GM12873 (cell line): ENCODE results near the gene NCKAP5L.

ENCODE experiments used
- CTCF ChIP-seq: IDR thresholded peaks from 2 replicates; pipeline ENCODE4 v1.5.1; 2012; ENCODE audit warnings: low read depth, mild to moderate bottlenecking, moderate library complexity, low read length, control low read depth; ENCODE audit not compliant: insufficient read depth; ENCODE audit errors: missing control alignments

The NCKAP5L gene

GRCh38 chr12:49842519-49843352, 14.5 kb upstream of the NCKAP5L start, which contains the start of gene BCDIN3D:
Gene BCDIN3D, minus strand, starts transcription at chr12:49843106. Its CDS starts 19 bp downstream, at chr12:49843087.
- no peak for TF ChIP-seq CTCF

- TF ChIP-seq CTCF = peak; percentile 81
These were observed 10.9 kb upstream of the NCKAP5L start for GRCh38 chr12:49838973-49839633.

GRCh38 chr12:49832836-49833421, 4.7 kb upstream of the NCKAP5L start:
- no peak for TF ChIP-seq CTCF

GRCh38 chr12:49831717-49832116, 3.5 kb upstream of the NCKAP5L start:
- TF ChIP-seq CTCF = no peak

- TF ChIP-seq CTCF = no peak
These were observed 663 bp downstream of the NCKAP5L start for GRCh38 chr12:49827401-49828099.

- TF ChIP-seq CTCF = no peak
These were observed 1.2 kb downstream of the NCKAP5L start for GRCh38 chr12:49827051-49827400.

- no peak for TF ChIP-seq CTCF
These were observed 2.2 kb downstream of the NCKAP5L start for GRCh38 chr12:49825971-49826421.
